MM.1S (cell line): Measurements from ENCODE around the gene PARVA.

Experiments
- EZH2 ChIP-seq: fragments of 300-600 bp; sonication (generic); optimal IDR thresholded peaks from 2 replicates; pipeline ENCODE3; 2017; ENCODE audit warnings: low read depth, mild to moderate bottlenecking, antibody characterized with exemption, low read length, mixed read lengths
- EZH2phosphoT487 ChIP-seq: fragments of 300-600 bp; sonication (generic); IDR thresholded peaks from 2 replicates; pipeline ENCODE4 v1.6.1; 2018; ENCODE audit warnings: antibody characterized with exemption, low read length
- TF ChIP-seq, protein P1 (sequence below): fragments of 300-600 bp; sonication (generic); IDR thresholded peaks from 2 replicates; pipeline ENCODE4 v1.5.1; 2016; ENCODE audit warnings: antibody characterized with exemption, low read length, mixed read lengths

GRCh38 chr11:12478743-12479142 lies 101.4 kb downstream of the PARVA start:
- TF ChIP-seq, protein P1, sequence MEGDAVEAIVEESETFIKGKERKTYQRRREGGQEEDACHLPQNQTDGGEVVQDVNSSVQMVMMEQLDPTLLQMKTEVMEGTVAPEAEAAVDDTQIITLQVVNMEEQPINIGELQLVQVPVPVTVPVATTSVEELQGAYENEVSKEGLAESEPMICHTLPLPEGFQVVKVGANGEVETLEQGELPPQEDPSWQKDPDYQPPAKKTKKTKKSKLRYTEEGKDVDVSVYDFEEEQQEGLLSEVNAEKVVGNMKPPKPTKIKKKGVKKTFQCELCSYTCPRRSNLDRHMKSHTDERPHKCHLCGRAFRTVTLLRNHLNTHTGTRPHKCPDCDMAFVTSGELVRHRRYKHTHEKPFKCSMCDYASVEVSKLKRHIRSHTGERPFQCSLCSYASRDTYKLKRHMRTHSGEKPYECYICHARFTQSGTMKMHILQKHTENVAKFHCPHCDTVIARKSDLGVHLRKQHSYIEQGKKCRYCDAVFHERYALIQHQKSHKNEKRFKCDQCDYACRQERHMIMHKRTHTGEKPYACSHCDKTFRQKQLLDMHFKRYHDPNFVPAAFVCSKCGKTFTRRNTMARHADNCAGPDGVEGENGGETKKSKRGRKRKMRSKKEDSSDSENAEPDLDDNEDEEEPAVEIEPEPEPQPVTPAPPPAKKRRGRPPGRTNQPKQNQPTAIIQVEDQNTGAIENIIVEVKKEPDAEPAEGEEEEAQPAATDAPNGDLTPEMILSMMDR, result no peak
- TF ChIP-seq EZH2phosphoT487 (no peak), EZH2 (no peak)
